ENCODE results near the gene SNX9. TPM values are rescaled to one million over a fixed set of nuclear protein-coding genes. Genes with fewer than 3 reads are reported as not detected.
A peak's percentile ranks its signal among the peaks of the same experiment; 100 is the strongest.

SNX9 gene
- total and polyA plus RNA-seq, 7 donors: 18.4 to 30.7 (median 26.5) TPM

DNA sequence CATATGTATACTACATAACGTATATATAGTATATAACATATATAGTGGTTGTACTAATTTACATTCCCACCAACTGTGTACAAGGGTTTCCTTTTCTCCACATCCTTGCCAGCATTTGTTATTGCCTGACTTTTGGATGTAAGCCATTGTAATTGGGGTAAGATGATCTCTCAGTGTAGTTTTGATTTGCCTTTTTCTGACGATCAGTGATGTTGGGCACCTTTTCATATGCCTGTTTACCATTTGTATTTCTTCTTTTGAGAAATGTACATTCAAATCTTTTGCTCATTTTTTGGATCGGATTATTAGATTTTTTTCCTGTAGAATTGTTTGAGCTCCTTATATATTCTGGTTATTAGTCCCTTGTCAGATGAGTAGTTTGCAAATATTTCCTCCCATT, 170.0 kb downstream of the SNX9 start:
- no peak for ATAC-seq
- intact Hi-C loops (cut with DNase I): no loop called here
- WGBS, 3 donors: 63 to 70% (median 67%) methylated on average over 3 of the region's 3 CpGs

DNA sequence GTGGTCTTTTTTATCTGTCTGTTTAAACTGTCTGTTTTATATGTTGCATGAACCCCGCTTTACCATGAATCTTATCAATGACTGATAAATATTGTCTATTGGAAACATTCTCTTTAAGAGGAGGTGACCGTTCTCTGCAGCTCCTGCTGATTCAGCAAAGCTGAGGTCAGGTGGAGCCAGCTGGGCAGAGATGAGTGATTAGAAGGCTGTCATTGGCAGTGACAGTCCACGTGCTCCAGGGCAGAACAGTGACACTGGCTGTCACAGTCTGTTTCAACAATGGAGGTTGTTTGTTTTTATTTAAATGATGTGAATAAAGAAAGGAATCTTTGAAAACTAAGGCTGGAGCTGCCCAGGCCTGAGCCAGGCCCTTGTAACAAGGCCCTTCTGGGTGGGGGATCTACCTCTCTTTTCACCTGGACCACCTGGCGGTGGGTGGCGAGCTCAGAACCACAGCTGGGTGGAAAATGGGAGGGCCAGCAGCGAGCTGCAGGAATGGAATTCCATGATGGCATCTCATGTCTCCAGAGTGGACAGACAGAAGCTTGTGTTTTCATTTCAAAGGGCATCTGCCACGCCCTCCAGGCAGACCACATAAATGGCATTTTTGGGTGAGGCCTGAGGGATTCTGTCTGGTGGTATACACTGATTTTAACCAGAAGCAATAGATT, 171.2 kb downstream of the SNX9 start:
- DNase-seq (no peak), ATAC-seq (peak; percentile 42 to 69 (median 56))
- WGBS, 3 donors: 77 to 78% (median 78%) methylated on average over 7 of the region's 7 CpGs
- no peaks in the 10 kb centered on the region for H3K27me3 ChIP-seq (ENCODE audit: insufficient read depth in 3 of 3, low read length in 2 of 3)
- TF ChIP-seq, protein P1, sequence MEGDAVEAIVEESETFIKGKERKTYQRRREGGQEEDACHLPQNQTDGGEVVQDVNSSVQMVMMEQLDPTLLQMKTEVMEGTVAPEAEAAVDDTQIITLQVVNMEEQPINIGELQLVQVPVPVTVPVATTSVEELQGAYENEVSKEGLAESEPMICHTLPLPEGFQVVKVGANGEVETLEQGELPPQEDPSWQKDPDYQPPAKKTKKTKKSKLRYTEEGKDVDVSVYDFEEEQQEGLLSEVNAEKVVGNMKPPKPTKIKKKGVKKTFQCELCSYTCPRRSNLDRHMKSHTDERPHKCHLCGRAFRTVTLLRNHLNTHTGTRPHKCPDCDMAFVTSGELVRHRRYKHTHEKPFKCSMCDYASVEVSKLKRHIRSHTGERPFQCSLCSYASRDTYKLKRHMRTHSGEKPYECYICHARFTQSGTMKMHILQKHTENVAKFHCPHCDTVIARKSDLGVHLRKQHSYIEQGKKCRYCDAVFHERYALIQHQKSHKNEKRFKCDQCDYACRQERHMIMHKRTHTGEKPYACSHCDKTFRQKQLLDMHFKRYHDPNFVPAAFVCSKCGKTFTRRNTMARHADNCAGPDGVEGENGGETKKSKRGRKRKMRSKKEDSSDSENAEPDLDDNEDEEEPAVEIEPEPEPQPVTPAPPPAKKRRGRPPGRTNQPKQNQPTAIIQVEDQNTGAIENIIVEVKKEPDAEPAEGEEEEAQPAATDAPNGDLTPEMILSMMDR (IDR thresholded peaks at IDR 0.05): no peak
- H3K9me3 ChIP-seq: no peaks in the 10 kb centered on the region
- no peak overlapping the region for H3K27ac ChIP-seq
- no peaks in the 10 kb centered on the region for H3K36me3 ChIP-seq (ENCODE audit: insufficient read depth in 1 of 2, low read depth in 1 of 2)
- H3K4me1 ChIP-seq: peaks cover 18% of the 10 kb centered on the region
- no peak overlapping the region for H3K4me3 ChIP-seq
- intact Hi-C loops (cut with DNase I): no loop called here

More for the DNA sequence above, 170.0 kb downstream of the SNX9 start:
- TF ChIP-seq, protein P1 (IDR thresholded peaks at IDR 0.05): no peak
- DNase-seq: no peak
- Histone ChIP-seq H3K27ac (no peak overlapping the region), H3K9me3 (no peaks in the 10 kb centered on the region), H3K36me3 (ENCODE audit: insufficient read depth in 1 of 2, low read depth in 1 of 2) (no peaks in the 10 kb centered on the region), H3K4me3 (no peak overlapping the region), H3K27me3 (ENCODE audit: insufficient read depth in 3 of 3, low read length in 2 of 3) (no peaks in the 10 kb centered on the region), H3K4me1 (peaks cover 25% of the 10 kb centered on the region)

Other genes starting within 250 kb of the SNX9 start
- gene SYNJ2, start 158.6 kb downstream of the SNX9 start, total RNA-seq: 10 to 100 TPM in 2 of 4 donors, 1 to 10 TPM in 2; 2.6 to 30.2 (median 12.4) TPM
- gene SYNJ2, start 158.6 kb downstream of the SNX9 start, polyA plus RNA-seq: 1 to 10 TPM; 3.2 to 8.1 (median 6.1) TPM

Data from psoas muscle (tissue), 8 donors.